Measurements from ENCODE around the gene ST3GAL6. TPM values are rescaled to one million over a fixed set of nuclear protein-coding genes. Genes with fewer than 3 reads are reported as not detected.

The ST3GAL6 gene
- total RNA-seq, 2 experiments from 2014 or later = 0.44 to 0.45 TPM

- H3K27ac ChIP-seq (ENCODE audit: low read depth in 1 of 2, low read length in 2 of 2) = no peak overlapping the region
- H3K27me3 ChIP-seq (ENCODE audit: control insufficient read depth in 1 of 2, insufficient read depth in 2 of 2, low read length in 2 of 2) = peaks cover 0 to 3% of the 10 kb centered on the region in 2 experiments
- no peak overlapping the region for H3K4me3 ChIP-seq (ENCODE audit: low read length)
- H3K36me3 Mint-ChIP-seq (ENCODE audit: low read depth) = no peaks in the 10 kb centered on the region
- H3K4me1 ChIP-seq (ENCODE audit: insufficient read depth, low read length) = no peaks in the 10 kb centered on the region
- intact Hi-C loops (cut with DNase I, micrococcal nuclease) = no loop called here
- ChIA-PET CTCF (no interaction called here), POLR2A (no interaction called here)
- H3K4me3 Mint-ChIP-seq = no peak overlapping the region
- no peak for ATAC-seq (ENCODE audit: poor library complexity)
- no peak overlapping the region for H3K27ac Mint-ChIP-seq
- H3K27me3 Mint-ChIP-seq = peaks cover 35% of the 10 kb centered on the region
- H3K36me3 ChIP-seq (ENCODE audit: insufficient read depth, low read length) = no peaks in the 10 kb centered on the region
- H3K9me3 Mint-ChIP-seq = no peaks in the 10 kb centered on the region
- no peaks in the 10 kb centered on the region for H3K9me3 ChIP-seq (ENCODE audit: control insufficient read depth in 1 of 2, insufficient read depth in 1 of 2, low read length in 2 of 2)
- no peak for TF ChIP-seq CTCF (IDR thresholded peaks at IDR 0.05)
- DNase-seq = no peak
- H3K4me1 Mint-ChIP-seq (ENCODE audit: low read depth) = no peaks in the 10 kb centered on the region
Observed at GRCh38 chr3:98777801-98778220, 14.7 kb downstream of the ST3GAL6 start.

GRCh38 chr3:98778383-98778782, 15.2 kb downstream of the ST3GAL6 start:
- H3K9me3 Mint-ChIP-seq = no peaks in the 10 kb centered on the region
- CTCF ChIA-PET = no interaction called here
- H3K4me3 ChIP-seq (ENCODE audit: low read length) = no peak overlapping the region
- peaks cover 0 to 3% of the 10 kb centered on the region in 2 experiments for H3K27me3 ChIP-seq (ENCODE audit: control insufficient read depth in 1 of 2, insufficient read depth in 2 of 2, low read length in 2 of 2)
- intact Hi-C loops (cut with DNase I, micrococcal nuclease) = no loop called here
- peaks cover 35% of the 10 kb centered on the region for H3K27me3 Mint-ChIP-seq
- DNase-seq = peak in 2 of 14 experiments; percentile 39 to 47
- no peaks in the 10 kb centered on the region for H3K4me1 Mint-ChIP-seq (ENCODE audit: low read depth)
- no peak for ATAC-seq (ENCODE audit: poor library complexity)
- no peaks in the 10 kb centered on the region for H3K4me1 ChIP-seq (ENCODE audit: insufficient read depth, low read length)
- H3K9me3 ChIP-seq (ENCODE audit: control insufficient read depth in 1 of 2, insufficient read depth in 1 of 2, low read length in 2 of 2) = no peaks in the 10 kb centered on the region
- H3K27ac ChIP-seq (ENCODE audit: low read depth in 1 of 2, low read length in 2 of 2) = no peak overlapping the region
- no peak overlapping the region for H3K4me3 Mint-ChIP-seq
- H3K36me3 Mint-ChIP-seq (ENCODE audit: low read depth) = no peaks in the 10 kb centered on the region
- no peak for TF ChIP-seq CTCF (IDR thresholded peaks at IDR 0.05)
- no peak overlapping the region for H3K27ac Mint-ChIP-seq
- POLR2A ChIA-PET = no interaction called here
- no peaks in the 10 kb centered on the region for H3K36me3 ChIP-seq (ENCODE audit: insufficient read depth, low read length)

GRCh38 chr3:98778852-98779413, 15.8 kb downstream of the ST3GAL6 start:
- no peak overlapping the region for H3K4me3 ChIP-seq (ENCODE audit: low read length)

More at GRCh38 chr3:98778852-98779413, 15.8 kb downstream of the ST3GAL6 start:
- peaks cover 0 to 3% of the 10 kb centered on the region in 2 experiments for H3K27me3 ChIP-seq (ENCODE audit: control insufficient read depth in 1 of 2, insufficient read depth in 2 of 2, low read length in 2 of 2)
- no peak overlapping the region for H3K27ac ChIP-seq (ENCODE audit: low read depth in 1 of 2, low read length in 2 of 2)
- POLR2A ChIA-PET = no interaction called here
- no peaks in the 10 kb centered on the region for H3K9me3 Mint-ChIP-seq
- intact Hi-C loops (cut with DNase I, micrococcal nuclease) = no loop called here
- peaks cover 30% of the 10 kb centered on the region for H3K27me3 Mint-ChIP-seq
- no peaks in the 10 kb centered on the region for H3K36me3 ChIP-seq (ENCODE audit: insufficient read depth, low read length)
- H3K36me3 Mint-ChIP-seq (ENCODE audit: low read depth) = no peaks in the 10 kb centered on the region
- H3K4me1 Mint-ChIP-seq (ENCODE audit: low read depth) = no peaks in the 10 kb centered on the region
- ATAC-seq (ENCODE audit: poor library complexity) (no peak), DNase-seq (peak in 2 of 14 experiments; percentile 51 to 58)
- no peaks in the 10 kb centered on the region for H3K4me1 ChIP-seq (ENCODE audit: insufficient read depth, low read length)
- CTCF ChIA-PET = no interaction called here
- no peaks in the 10 kb centered on the region for H3K9me3 ChIP-seq (ENCODE audit: control insufficient read depth in 1 of 2, insufficient read depth in 1 of 2, low read length in 2 of 2)
- TF ChIP-seq CTCF (IDR thresholded peaks at IDR 0.05) = no peak
- H3K27ac Mint-ChIP-seq = no peak overlapping the region
- no peak overlapping the region for H3K4me3 Mint-ChIP-seq

All from CD4-positive, alpha-beta T cell (primary cell).